CD4-positive, alpha-beta memory T cell (primary cell): Measurements from ENCODE around the gene IL7R. TPM values are rescaled to one million over a fixed set of nuclear protein-coding genes. Genes with fewer than 3 reads are reported as not detected.

Experiments
- CTCF ChIA-PET: fragments of 350-600 bp; sonication (Branson Sonifier 250); formaldehyde crosslinking; loops from one replicate; lab custom pipeline; 2021; ENCODE audit warnings: inconsistent platforms; ENCODE audit not compliant: partially characterized antibody; lab: Charles Lee
- POLR2A ChIA-PET: fragments of 350-600 bp; sonication (Branson Sonifier 250); formaldehyde crosslinking; loops from one replicate; lab custom pipeline; 2021; ENCODE audit not compliant: partially characterized antibody; lab: Charles Lee
- DNase-seq, 5 donors: peaks; one replicate each; pipeline versions ENCODE4 v3.0.0 to v3.0.0-alpha.2; 2020 to 2022; ENCODE audit warnings: mixed read lengths in 1 of 5
- H3K27ac ChIP-seq: one replicate; pipeline ENCODE4 v1.7.0; 2013; ENCODE audit warnings: low read depth, low read length
- H3K27me3 ChIP-seq: 2 replicates; pipeline ENCODE4 v1.7.0; 2013; ENCODE audit warnings: mild to moderate bottlenecking, low read length, moderate library complexity; ENCODE audit not compliant: insufficient read depth
- H3K36me3 ChIP-seq: 2 replicates; pipeline ENCODE4 v1.7.0; 2013; ENCODE audit warnings: mild to moderate bottlenecking, low read length, moderate library complexity; ENCODE audit not compliant: insufficient read depth
- H3K4me1 ChIP-seq: 2 replicates; pipeline ENCODE4 v1.7.0; 2013; ENCODE audit warnings: mild to moderate bottlenecking, low read length, moderate library complexity; ENCODE audit not compliant: insufficient read depth
- H3K4me3 ChIP-seq, 2 donors: one replicate each; pipeline ENCODE4 v1.7.0; 2013; ENCODE audit warnings: low read length in 2 of 2, mild to moderate bottlenecking in 1 of 2
- H3K9me3 ChIP-seq, 2 donors: one replicate each; pipeline ENCODE4 v1.7.0; 2013; ENCODE audit warnings: low read length in 2 of 2, control low read depth in 1 of 2; ENCODE audit not compliant: control insufficient read depth in 1 of 2
- H3K27ac Mint-ChIP-seq, 7 donors: one replicate each; pipeline ENCODE4 v1.8.0; 2020 to 2021; ENCODE audit warnings: mixed read lengths in 7 of 7, mild to moderate bottlenecking in 6 of 7, inconsistent platforms in 3 of 7, moderate library complexity in 3 of 7
- H3K27me3 Mint-ChIP-seq, 2 donors: one replicate each; pipeline ENCODE4 v1.8.0; 2020 to 2021; ENCODE audit warnings: mixed read lengths in 2 of 2
- H3K36me3 Mint-ChIP-seq, 2 donors: one replicate each; pipeline ENCODE4 v1.8.0; 2020 to 2021; ENCODE audit warnings: mixed read lengths in 2 of 2, inconsistent platforms in 1 of 2, mild to moderate bottlenecking in 1 of 2
- H3K4me1 Mint-ChIP-seq, 4 donors: one replicate each; pipeline ENCODE4 v1.8.0; 2020 to 2021; ENCODE audit warnings: mixed read lengths in 4 of 4, mild to moderate bottlenecking in 1 of 4
- H3K4me3 Mint-ChIP-seq, 8 donors: one replicate each; pipeline ENCODE4 v1.8.0; 2020 to 2021; ENCODE audit warnings: mixed read lengths in 8 of 8, mild to moderate bottlenecking in 7 of 8, moderate library complexity in 6 of 8, inconsistent platforms in 3 of 8
- H3K9me3 Mint-ChIP-seq, 8 donors: one replicate each; pipeline ENCODE4 v1.8.0; 2020 to 2021; ENCODE audit warnings: mixed read lengths in 8 of 8, mild to moderate bottlenecking in 5 of 8, inconsistent platforms in 3 of 8, moderate library complexity in 1 of 8
- intact Hi-C: fragments of 100-400 bp; cut with micrococcal nuclease; formaldehyde crosslinking; loops from one replicate; pipeline ENCODE4 v1.15.1; 2023
- polyA plus RNA-seq, 2 donors: library from polyadenylated mRNA; unstranded; fragments of 300-500 nt; fragmentation: Illumina TruSeq; gene quantifications; one replicate each; pipeline ENCODE4 v1.2.3, GENCODE V29; 2021
- total RNA-seq, 2 experiments: library from RNA; stranded (reverse); gene quantifications; one replicate each; pipeline ENCODE4 v1.2.3, GENCODE V29; 2021

IL7R gene
- total and polyA plus RNA-seq, 4 experiments from 2014 or later: 514 to 2,440 (median 1,801) TPM

GRCh38 chr5:35902046-35902672 is 45.5 kb downstream of the IL7R start:
- peak in 2 of 5 donors; percentile 12 to 14 for DNase-seq
- no peaks in the 10 kb centered on the region for H3K36me3 ChIP-seq
- H3K4me3 ChIP-seq: no peak overlapping the region
- ChIA-PET CTCF (interaction anchor here (1.2 to 1.8 kb wide), 2 partner anchors 251 to 285 kb away, joined by 4 to 5 read pairs; partner anchors contain the start of gene SPEF2), POLR2A (interaction anchor here (0.9 to 5.7 kb wide), 7 partner anchors 14 to 48 kb away, joined by 3 to 92 read pairs (median 6); no protein-coding TSS in a partner anchor)
- no peaks in the 10 kb centered on the region for H3K9me3 ChIP-seq
- Mint-ChIP-seq H3K27me3 (no peaks in the 10 kb centered on the region), H3K36me3 (no peaks in the 10 kb centered on the region), H3K9me3 (peaks cover 0 to 9% (median 3%) of the 10 kb centered on the region in 8 donors), H3K4me3 (peak overlapping the region in 2 of 8 donors; percentile 1 to 21), H3K27ac (peak overlapping the region in 5 of 7 donors; percentile 29 to 62 (median 50)), H3K4me1 (peaks cover 24 to 63% (median 50%) of the 10 kb centered on the region in 4 donors)
- H3K27ac ChIP-seq: no peak overlapping the region
- H3K4me1 ChIP-seq: peaks cover 42% of the 10 kb centered on the region
- intact Hi-C loops: loop anchor here (2.0 kb wide), 1 partner anchor 17 kb away; no protein-coding TSS in a partner anchor
- no peaks in the 10 kb centered on the region for H3K27me3 ChIP-seq

GRCh38 chr5:35903631-35904203 is 47.0 kb downstream of the IL7R start:
- Histone ChIP-seq H3K9me3 (no peaks in the 10 kb centered on the region), H3K27ac (no peak overlapping the region), H3K36me3 (no peaks in the 10 kb centered on the region), H3K4me1 (peaks cover 42% of the 10 kb centered on the region), H3K4me3 (no peak overlapping the region), H3K27me3 (no peaks in the 10 kb centered on the region)
- no peak overlapping the region for H3K27ac Mint-ChIP-seq
- H3K4me1 Mint-ChIP-seq: peaks cover 25 to 67% (median 53%) of the 10 kb centered on the region in 4 donors
- intact Hi-C loops: loop anchor here (2.0 kb wide), 1 partner anchor 19 kb away; no protein-coding TSS in a partner anchor
- DNase-seq: no peak
- CTCF ChIA-PET: interaction anchor here (1.3 kb wide), 1 partner anchor 21 kb away, joined by 4 read pairs; no protein-coding TSS in a partner anchor
- POLR2A ChIA-PET: interaction anchor here (0.5 to 5.7 kb wide), 4 partner anchors 19 to 66 kb away, joined by 3 to 92 read pairs (median 14); no protein-coding TSS in a partner anchor
- H3K27me3 Mint-ChIP-seq: no peaks in the 10 kb centered on the region
- no peaks in the 10 kb centered on the region for H3K36me3 Mint-ChIP-seq
- H3K4me3 Mint-ChIP-seq: no peak overlapping the region
- H3K9me3 Mint-ChIP-seq: peaks cover 0 to 9% (median 3%) of the 10 kb centered on the region in 8 donors

GRCh38 chr5:35904443-35905132 is 47.9 kb downstream of the IL7R start:
- H3K4me3 ChIP-seq: no peak overlapping the region
- Mint-ChIP-seq H3K4me1 (peaks cover 21 to 62% (median 47%) of the 10 kb centered on the region in 4 donors), H3K9me3 (peaks cover 0 to 9% (median 3%) of the 10 kb centered on the region in 8 donors), H3K27me3 (no peaks in the 10 kb centered on the region), H3K36me3 (no peaks in the 10 kb centered on the region), H3K4me3 (peak overlapping the region in 4 of 8 donors; percentile 11 to 54 (median 34)), H3K27ac (peak overlapping the region in 5 of 7 donors; percentile 12 to 80 (median 23))
- no peaks in the 10 kb centered on the region for H3K36me3 ChIP-seq
- H3K4me1 ChIP-seq: peaks cover 33% of the 10 kb centered on the region
- H3K9me3 ChIP-seq: no peaks in the 10 kb centered on the region
- no peak overlapping the region for H3K27ac ChIP-seq
- CTCF ChIA-PET: interaction anchor here (1.3 kb wide), 1 partner anchor 20 kb away, joined by 4 read pairs; no protein-coding TSS in a partner anchor
- H3K27me3 ChIP-seq: no peaks in the 10 kb centered on the region
- intact Hi-C loops: no loop called here
- POLR2A ChIA-PET: interaction anchor here (1.4 to 5.7 kb wide), 3 partner anchors 19 to 30 kb away, joined by 3 to 92 read pairs (median 26); no protein-coding TSS in a partner anchor
- peak in 1 of 5 donors; percentile 39 for DNase-seq

GRCh38 chr5:35908228-35908627 is 51.5 kb downstream of the IL7R start:
- Histone ChIP-seq H3K4me1 (no peaks in the 10 kb centered on the region), H3K36me3 (no peaks in the 10 kb centered on the region), H3K27me3 (no peaks in the 10 kb centered on the region), H3K4me3 (no peak overlapping the region), H3K27ac (no peak overlapping the region), H3K9me3 (no peaks in the 10 kb centered on the region)
- no peaks in the 10 kb centered on the region for H3K27me3 Mint-ChIP-seq
- H3K4me1 Mint-ChIP-seq: peaks cover 3 to 27% (median 17%) of the 10 kb centered on the region in 4 donors
- H3K27ac Mint-ChIP-seq: peak overlapping the region in 1 of 7 donors; percentile 24
- H3K4me3 Mint-ChIP-seq: no peak overlapping the region
- peaks cover 0 to 16% (median 3%) of the 10 kb centered on the region in 8 donors for H3K9me3 Mint-ChIP-seq
- ChIA-PET CTCF (interaction anchor here (1.7 to 1.8 kb wide), 2 partner anchors 16 to 18 kb away, joined by 5 to 9 read pairs; no protein-coding TSS in a partner anchor), POLR2A (interaction anchor here (3.2 kb wide), 1 partner anchor 27 kb away, joined by 25 read pairs; no protein-coding TSS in a partner anchor)
- H3K36me3 Mint-ChIP-seq: peaks cover 0 to 9% of the 10 kb centered on the region in 2 donors
- no peak for DNase-seq
- intact Hi-C loops: no loop called here

- peaks cover 0 to 16% (median 2%) of the 10 kb centered on the region in 8 donors for H3K9me3 Mint-ChIP-seq
- H3K36me3 Mint-ChIP-seq: peaks cover 0 to 9% of the 10 kb centered on the region in 2 donors
- H3K4me1 ChIP-seq: no peaks in the 10 kb centered on the region
- H3K27ac Mint-ChIP-seq: peak overlapping the region in 1 of 7 donors; percentile 24
- intact Hi-C loops: no loop called here
- H3K4me3 ChIP-seq: no peak overlapping the region
- H3K4me1 Mint-ChIP-seq: peaks cover 3 to 25% (median 15%) of the 10 kb centered on the region in 4 donors
- H3K36me3 ChIP-seq: no peaks in the 10 kb centered on the region
- no peak for DNase-seq
- no peak overlapping the region for H3K4me3 Mint-ChIP-seq
- no peaks in the 10 kb centered on the region for H3K9me3 ChIP-seq
- H3K27ac ChIP-seq: no peak overlapping the region
- CTCF ChIA-PET: interaction anchor here (1.7 to 1.8 kb wide), 2 partner anchors 16 to 18 kb away, joined by 5 to 9 read pairs; no protein-coding TSS in a partner anchor
- H3K27me3 ChIP-seq: no peaks in the 10 kb centered on the region
- no peaks in the 10 kb centered on the region for H3K27me3 Mint-ChIP-seq
- POLR2A ChIA-PET: interaction anchor here (3.2 kb wide), 1 partner anchor 28 kb away, joined by 25 read pairs; no protein-coding TSS in a partner anchor
Observed at GRCh38 chr5:35908814-35909213, 52.1 kb downstream of the IL7R start.

GRCh38 chr5:35919191-35919590 is 62.5 kb downstream of the IL7R start:
- Histone ChIP-seq H3K27ac (no peak overlapping the region), H3K9me3 (no peaks in the 10 kb centered on the region), H3K4me3 (no peak overlapping the region), H3K27me3 (no peaks in the 10 kb centered on the region), H3K4me1 (peaks cover 2% of the 10 kb centered on the region), H3K36me3 (no peaks in the 10 kb centered on the region)
- Mint-ChIP-seq H3K4me3 (no peak overlapping the region), H3K9me3 (peaks cover 0 to 12% (median 5%) of the 10 kb centered on the region in 8 donors), H3K36me3 (no peaks in the 10 kb centered on the region), H3K27ac (no peak overlapping the region), H3K4me1 (peaks cover 10 to 20% (median 17%) of the 10 kb centered on the region in 4 donors), H3K27me3 (no peaks in the 10 kb centered on the region)
- intact Hi-C loops: no loop called here
- no peak for DNase-seq
- POLR2A ChIA-PET: interaction anchor here (1.3 kb wide), 1 partner anchor 40 kb away, joined by 4 read pairs; no protein-coding TSS in a partner anchor
- CTCF ChIA-PET: no interaction called here
